HG03135 (cell line): ENCODE data around the gene MTAP.
A peak's percentile ranks its signal among the peaks of the same experiment; 100 is the strongest.

Experiments used
- ATAC-seq: cut with Tn5 transposase; IDR thresholded peaks from one replicate; pipeline ENCODE4 v1.9.1; 2021; ENCODE audit warnings: mild to moderate bottlenecking, moderate library complexity; ENCODE audit not compliant: unreplicated experiment

Gene MTAP

DNA sequence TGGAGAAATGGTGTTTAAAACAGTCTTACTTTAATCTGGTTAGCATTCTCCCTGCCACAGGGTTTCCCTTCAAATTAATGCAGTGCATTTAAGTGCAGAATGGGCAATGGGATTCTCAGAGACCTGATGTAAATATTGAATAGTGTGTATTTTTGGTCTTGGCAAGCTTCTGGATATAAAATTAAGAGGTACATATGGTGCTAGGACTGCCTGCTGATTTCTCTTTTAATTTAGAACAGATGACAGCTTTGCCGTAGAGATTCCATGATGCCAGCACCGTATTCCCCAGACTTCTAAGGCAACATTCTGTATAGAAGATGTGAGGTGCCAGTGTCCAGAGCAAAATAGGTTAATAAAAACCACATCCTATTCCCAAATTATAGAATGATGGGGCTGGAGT, 1.9 kb downstream of the MTAP start:
- no peak for ATAC-seq

DNA sequence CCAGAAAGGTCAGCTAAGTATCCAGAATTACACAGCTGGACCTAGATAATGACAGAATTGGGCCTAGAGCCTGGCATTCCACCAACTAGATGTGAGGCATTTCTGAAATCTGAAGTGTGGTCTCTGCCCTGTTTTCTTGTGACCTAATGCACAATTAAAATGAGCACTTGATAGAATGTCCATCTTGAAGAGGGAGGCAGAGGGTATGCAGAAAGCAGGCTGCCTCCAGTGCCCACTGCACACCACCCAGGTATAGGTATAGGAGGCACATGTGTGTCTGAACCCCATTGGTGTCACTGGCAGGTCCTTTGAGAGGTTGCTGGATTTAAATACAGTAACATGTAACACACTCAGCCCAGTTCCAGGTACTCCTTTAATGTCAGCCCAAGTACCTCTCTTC, 2.4 kb downstream of the MTAP start:
- ATAC-seq = no peak

DNA sequence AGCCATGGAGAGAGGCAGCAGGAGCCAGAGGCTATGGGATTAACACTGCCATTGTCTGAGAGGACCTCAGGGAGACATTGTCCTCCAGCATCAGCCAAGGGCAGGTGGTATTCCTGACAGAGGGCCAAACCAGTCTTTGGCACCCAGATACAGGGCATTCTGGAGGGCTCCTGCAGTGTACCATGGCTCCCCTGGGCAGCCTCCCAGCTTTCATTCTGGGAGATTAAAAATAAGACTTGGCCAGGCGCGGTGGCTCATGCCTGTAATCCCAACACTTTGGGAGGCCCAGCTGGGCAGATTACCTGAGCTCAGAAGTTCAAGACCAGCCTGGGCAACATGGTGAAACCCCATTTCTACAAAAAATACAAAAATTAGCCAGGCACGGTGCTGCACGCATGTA, 4.2 kb downstream of the MTAP start:
- no peak for ATAC-seq

DNA sequence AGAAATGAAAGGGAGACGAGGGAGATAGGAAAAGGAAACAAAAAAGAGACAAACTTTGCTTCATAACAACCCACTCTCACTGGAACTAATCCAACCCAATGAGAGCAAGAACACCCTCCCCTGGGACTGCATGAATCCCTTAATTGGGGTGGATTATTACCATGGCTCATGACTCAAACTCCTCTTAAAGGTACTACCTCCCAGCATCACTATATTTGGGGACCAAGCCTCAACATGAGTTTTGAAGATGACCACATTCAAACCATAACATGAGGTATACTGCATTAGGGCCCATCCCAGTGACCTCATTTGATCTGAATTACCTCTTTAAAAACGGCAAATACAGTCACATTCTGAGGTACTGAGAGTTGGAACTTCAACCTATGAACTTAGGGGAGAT, 8.0 kb downstream of the MTAP start:
- ATAC-seq = no peak

DNA sequence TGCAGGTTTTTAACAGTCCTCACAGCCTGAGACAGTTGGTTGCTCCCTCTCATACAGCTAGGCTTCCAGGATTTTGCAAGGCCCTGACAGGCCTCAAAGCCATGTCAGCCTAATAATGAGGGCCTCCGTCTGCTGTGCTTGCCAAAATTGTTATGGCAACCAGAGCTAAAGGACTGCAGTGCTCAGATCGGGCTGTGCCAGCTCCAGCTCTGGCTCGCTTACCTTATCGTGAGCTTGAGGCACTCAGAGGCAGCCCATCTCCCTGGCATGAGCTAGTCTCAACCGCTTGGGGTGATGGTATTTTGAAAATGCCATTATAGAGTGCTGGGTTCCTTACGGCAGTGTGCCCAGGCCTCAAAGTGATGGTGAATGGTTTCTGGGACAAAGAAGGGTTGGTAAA, 8.4 kb downstream of the MTAP start:
- no peak for ATAC-seq

DNA sequence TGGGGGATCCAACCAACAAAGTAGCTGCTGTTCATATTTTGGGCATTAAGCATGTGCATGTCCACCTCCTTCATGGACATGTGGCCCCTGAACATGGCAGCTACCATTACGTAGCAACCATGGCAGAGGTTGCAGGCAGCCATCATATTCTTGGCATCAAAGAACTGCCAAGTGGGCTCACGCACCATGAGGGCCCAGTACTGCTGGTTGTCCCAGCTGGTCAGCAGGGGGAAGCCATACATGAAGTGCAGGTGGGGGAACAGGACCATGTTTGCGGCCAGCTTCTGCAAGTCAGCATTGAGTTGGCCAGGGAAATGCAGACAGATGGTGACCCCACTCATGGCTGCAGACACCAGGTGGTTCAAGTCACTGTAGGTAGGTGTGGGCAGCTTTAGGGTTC, 9.5 kb downstream of the MTAP start:
- no peak for ATAC-seq

DNA sequence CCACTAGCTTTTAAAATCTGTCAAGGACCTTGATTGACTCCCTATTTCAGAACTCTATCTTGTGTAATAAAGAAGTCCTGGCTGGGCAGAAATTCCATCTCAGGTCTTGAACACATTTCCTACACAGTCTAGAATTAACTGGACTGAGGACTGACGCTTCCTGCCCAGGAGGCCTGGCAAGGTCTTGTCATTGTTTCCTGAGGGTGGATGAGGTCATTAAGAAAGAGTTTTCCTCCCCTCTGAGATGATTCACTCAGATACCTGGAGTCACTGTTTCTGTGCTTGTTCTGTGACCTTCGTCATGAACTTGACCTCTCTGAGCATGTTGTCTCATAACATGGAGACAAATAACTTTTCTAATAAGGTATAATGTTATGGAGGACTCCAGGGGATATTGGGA, 10.0 kb downstream of the MTAP start:
- no peak for ATAC-seq

DNA sequence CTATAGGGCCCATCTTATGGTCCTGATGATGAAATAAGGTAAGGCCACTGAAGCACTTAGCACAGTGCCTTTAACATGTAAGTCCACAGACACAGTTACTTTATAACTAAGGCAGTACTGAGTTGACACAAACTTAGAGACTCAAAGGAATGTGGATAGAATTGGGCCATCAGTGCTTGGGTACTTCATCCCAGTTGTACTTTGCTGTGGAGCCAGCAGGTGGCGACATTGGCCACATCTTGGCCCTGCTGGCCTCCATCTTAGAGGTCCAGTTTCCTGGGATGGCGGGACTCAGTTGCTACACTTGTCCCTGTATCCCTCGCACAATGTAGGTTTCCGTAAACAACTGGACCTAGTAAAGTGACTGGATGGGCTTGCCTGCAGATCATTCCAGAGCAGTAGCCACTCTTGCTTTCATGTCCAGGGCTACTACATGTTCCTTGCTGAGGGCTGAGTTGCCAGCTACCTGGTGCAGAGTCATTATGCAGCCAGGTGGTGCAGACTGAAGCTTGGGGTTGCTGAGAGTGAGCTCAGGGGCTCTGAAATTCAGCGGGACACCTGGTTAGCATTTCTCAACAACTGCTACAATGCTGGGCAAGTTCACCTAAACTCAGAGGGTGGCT, 10.6 kb downstream of the MTAP start:
- ATAC-seq = peak; percentile 54

DNA sequence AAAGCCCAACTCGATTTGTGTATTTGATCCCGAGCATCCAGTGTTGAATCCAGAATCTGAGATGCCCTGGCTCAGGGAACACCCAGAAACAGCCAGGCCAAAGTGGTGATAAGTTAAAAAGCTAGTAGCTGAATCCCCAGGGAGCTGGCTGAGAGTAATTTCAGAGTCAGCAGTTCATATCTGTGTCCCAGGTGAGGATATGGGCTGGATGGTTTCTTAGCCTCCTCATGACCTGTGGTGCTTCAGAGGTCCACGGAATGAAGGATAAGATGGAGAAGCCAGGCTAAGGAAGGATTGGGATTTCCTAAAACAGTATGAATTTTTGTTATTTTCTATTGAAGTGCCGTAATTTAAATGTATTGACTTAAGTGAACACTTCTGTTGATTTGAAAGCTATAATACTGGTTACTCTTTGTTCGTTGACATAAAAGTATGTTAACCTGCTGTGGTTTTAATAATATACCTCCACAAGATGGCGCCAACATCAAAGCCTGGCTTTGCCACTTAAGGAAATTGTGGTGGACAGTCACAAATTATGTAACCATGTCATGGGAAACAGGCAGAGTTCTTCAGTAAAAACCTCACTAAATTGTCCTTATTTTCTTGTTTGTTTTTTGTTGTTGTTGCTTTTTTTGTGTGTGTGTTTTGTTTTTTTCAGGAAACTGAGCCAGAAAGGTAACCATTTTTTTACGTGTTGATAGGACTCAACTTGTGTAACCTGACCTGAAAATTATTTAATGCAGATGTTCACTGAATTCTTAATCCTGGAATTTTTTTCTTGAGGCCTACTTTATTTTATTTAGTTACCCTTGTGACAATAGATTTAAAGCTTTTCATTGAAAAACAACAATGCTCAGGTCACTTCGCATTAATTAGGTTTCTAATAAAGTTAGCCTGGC, 11.4 kb downstream of the MTAP start:
- peak; percentile 58 for ATAC-seq

DNA sequence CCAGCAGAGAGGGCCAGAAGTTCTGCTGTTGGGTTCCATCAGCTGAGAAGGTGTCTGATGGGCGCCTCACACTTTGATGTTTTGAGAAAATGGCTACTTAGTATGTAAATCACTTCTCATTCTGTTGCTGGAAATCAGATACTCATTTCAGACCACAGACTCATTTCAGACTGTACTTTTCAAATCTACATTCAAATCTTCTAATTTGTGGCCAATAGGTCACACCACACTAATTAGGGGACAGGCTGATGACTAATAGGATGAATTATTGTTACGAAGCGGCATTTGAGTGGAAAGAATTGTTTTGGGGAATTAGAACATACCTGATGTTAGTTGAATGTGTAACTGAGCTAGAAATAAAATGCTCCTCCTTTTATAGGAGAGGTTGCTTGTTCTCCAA, 13.2 kb downstream of the MTAP start:
- no peak for ATAC-seq

DNA sequence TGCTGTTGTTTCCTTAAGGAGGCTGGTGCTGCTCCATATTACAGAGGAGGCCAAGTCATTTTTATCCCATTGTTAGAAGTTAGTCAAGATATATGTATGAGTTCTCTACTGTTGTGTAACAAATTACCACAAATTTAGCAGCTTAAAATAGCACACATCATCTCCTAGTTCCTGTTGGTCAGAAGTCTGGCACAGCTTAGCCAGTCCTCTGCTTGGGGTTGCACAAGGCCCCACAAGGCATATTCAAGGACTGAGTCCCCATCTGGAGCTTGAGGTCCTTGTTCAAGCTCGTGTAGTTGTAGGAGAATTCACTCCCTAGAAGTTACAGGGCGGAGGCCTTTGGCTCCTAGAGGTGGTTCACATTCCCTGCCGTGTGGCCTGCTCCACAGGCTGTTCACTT, 14.7 kb downstream of the MTAP start:
- no peak for ATAC-seq

DNA sequence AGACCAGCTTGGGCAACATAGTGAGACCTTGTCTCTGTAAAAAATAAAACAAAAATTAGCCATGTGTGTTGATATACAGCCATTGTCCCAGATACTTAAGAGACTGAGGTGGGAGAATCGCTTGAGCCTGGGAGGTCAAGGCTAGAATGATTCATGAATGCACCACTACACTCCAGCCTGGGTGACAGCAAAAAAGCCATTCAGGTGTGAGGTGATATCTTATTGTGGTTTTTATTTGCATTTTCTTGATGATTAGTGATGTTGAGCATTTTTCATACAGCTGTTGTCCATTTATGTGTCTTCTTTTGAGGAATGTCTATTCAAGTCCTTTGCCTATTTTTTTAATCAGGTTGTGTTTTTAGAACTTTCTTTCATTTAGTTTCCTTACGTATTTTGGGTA, 23.2 kb downstream of the MTAP start:
- ATAC-seq = no peak

DNA sequence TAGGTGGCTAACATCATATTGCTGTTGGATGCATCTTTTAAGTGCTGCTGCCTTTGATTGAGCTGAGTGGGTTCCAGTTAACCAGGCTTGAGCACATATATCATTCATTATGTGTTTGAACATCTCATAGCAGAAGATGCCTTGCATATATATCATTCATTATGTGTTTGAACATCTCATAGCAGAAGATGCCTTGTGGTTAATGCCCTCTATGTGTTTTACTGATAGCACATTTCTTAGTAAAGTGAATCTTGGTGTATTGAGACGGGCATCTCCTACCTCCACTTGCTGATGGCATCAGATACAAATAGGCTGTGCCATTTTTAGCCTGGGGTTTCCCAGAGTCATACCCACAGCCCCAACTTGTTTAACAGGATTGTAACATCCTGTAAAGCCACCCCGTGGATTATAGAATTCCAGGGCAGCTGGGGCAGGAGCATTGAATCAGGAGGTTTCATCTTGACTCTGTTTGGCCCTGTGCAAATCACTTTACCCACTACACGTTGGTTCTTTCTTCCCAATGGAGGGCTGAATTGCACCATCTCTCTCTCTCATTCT, 26.5 kb downstream of the MTAP start:
- no peak for ATAC-seq

DNA sequence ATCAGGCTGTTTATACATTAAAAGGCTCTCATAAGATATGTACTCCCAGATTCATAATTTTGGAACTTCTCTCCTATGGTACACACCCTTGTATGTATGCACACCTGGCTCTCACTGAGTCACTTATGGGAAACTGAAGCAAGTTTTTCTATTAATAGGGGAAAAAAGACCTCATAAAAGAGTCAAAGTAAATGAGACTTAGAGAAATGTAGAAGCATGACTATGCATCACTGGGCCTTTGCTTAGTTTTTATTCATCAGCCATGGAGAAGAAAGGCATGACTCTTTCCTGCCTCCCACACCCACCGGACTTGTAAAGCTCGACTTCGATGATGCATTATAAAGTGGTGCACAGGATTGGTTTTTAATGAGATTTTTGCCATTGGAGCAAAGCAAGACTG, 28.2 kb downstream of the MTAP start:
- no peak for ATAC-seq

DNA sequence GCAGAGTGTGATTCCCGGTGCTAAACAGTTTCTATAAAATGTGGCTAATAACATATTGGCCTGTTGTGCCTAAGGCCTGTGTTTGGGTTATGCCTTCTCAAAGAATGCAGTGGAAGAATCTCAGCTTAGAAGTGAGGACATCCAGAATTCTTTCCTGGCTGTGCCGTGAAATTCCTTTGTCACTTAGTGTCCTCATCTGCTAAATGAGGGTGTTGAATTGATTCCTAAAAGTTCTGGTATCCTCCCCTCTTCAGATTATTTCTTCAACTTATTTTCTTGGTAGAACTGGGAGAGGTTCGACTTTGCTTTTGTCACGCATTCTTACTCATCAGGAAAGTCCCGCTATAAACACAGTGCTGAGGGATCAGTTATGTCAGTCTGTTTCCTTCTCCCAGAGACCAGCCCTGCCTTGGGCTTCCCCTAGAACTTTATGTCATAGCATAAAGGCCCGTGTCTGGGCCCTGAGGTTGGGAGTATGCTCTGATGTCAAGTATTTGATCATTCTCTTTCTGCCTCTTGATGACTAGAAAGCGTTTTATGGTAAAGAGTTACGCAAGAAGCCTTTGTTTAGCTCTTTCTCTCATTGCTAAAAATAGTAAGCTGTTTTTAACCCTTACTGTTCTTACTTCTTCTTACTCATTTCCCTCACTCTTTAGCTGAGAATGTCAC, 29.5 kb downstream of the MTAP start:
- ATAC-seq = peak; percentile 48

DNA sequence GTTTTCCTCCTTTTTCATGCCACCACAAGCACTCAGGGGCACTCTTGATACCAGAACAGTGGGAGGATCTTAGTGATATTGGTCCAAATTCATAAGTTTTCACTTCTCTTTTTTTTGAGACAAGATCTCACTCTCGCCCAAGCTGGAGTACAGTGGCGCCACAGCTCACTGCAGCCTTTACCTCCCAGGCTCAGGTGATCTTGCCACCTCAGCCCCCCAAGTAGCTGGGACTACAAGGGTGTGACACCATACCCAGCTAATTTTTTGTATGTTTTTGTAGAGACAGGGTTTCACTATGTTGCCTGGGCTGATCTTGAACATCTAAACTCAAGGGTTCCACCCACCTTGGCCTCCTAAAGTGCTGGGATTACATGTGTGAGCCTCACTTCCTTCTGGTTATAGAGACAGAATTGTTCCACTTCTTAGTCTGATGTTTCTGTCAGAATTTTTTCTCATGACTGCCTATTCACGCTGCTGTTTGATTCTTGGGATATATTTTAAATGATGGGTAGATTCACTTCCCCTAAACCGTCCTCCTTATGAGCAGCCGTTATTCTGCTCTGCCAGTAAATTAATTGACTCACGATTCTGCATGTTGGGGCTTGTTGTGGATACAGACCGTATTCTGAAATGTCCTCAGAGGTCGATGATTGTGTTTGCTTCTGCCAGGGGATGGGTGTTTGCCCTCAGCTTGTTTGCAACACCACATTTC, 30.8 kb downstream of the MTAP start:
- peak; percentile 72 for ATAC-seq

DNA sequence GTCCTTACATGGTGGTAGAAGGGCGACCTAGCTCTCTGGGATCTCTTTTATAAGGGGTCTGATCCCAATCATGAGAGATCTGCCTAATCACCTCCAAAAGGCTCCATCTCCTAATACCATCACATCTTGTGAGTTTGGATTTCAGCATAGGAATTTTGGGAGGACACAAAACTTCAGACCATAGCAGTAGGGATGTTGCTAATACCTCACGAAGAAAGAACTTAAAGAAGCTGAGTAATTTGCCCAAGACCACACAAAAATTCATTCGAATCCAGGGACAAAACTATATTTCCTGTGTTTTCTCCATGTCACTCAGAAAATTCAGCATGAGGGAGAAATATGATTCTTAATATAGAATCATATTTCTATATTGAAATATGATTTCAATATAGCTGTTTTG, 32.7 kb downstream of the MTAP start:
- ATAC-seq = no peak

DNA sequence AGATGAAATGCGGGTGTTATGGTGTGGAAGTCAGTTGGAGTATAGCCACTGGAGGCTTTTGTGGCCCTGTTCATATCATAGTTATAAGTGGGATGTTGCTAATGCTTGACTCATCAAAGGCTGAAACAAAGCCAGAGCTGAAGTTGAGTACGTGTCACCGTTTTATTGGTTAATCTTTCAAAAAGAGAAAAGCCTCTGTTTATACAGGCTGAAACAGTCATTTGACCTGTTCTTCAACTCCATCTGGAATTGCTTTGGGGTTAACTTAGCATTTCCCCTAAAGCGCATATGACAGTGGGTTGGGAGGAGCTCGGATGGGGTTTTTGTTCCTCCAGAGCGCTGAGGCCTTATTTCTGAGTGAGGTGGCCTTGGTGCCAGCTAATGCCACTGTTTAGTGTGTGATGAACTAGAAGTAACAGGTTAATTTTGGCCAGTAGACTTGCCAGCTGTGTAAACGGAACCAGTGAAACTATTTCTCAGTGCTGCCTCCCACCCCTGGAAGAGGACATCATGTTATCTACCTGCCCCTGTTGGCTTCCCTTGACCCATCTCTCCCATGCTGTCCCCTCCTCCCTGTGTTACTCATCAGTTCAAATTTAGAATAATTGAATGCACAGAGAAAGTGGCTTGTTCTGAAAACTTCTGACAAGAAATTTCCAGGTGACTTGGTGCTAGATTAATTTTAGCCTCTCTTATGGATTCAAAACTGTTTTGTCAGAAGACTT, 34.2 kb downstream of the MTAP start:
- ATAC-seq = no peak

DNA sequence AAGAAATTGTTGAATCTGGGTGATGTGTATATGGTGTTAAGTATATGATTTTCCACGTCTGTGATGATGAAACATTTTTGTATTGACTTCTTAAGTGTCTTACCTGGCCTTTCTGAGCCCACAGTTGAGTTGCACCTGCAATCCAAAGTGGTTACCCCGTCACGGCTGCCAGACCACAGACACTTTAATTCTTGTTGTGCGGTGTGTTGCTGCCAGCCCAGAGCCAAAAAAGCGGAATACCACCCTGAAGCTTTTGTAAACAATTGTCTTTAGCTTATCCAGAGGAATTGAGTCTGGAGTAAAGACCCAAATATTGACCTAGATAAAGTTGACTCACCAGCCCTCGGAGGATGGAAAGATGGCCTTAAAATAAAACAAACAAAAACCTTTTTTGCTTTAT, 35.1 kb downstream of the MTAP start:
- no peak for ATAC-seq

DNA sequence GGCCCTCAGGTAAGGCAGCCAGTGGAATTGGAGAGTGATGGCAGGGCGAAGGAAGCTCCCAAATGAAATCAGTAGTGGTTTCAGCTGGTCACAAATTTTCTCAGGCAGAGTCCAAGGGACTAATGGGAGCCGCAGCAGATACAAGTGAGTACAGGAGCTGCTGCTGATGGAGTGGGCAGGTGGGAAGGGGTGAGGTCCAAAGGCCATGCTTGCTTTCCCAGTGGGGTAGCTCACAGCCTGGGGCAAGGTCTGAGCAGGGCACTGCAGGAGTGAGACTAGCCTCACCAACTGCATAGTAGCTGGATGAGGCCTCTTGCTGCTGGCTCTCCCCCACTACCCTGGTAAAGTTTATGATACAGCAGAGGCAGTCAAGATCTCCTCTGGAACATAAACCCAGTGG, 38.2 kb downstream of the MTAP start:
- ATAC-seq = no peak
